Measurements from ENCODE around the gene USP32. TPM values are rescaled to one million over a fixed set of nuclear protein-coding genes. Genes with fewer than 3 reads are reported as not detected.
"Not testable (repeated sequence)": the region's sequence is repeated elsewhere in the genome, so short reads cannot be mapped to it uniquely, and the experiment has no call there.

USP32 gene
- total and polyA plus RNA-seq, 2 of the 8 experiments (the other 6 are each of a cell fraction or from before 2014, with no cell fraction given) = 29.6 to 112 TPM

- H3K4me2 ChIP-seq (ENCODE audit: insufficient read depth in 1 of 2, low read depth in 2 of 2, low read length in 2 of 2); FAIRE-seq; CTCF ChIA-PET (ENCODE audit: partially characterized antibody): not testable (repeated sequence)
Measured at GRCh38 chr17:60211282-60211681, 180.7 kb downstream of the USP32 start.

GRCh38 chr17:60208302-60208701 lies 183.6 kb downstream of the USP32 start:
- H3K9me3 ChIP-seq (ENCODE audit: insufficient read depth in 2 of 2, low read depth in 1 of 2, low read length in 1 of 2); H2BK15ac ChIP-seq (ENCODE audit: low read length); H2BK5ac ChIP-seq (ENCODE audit: low read depth, low read length); H2AK5ac ChIP-seq (ENCODE audit: low read depth, low read length); H3K4me2 ChIP-seq (ENCODE audit: insufficient read depth in 1 of 2, low read depth in 2 of 2, low read length in 2 of 2); H2BK20ac ChIP-seq (ENCODE audit: low read length); H4K20me1 ChIP-seq (replicated peaks in 1 of 2; ENCODE audit: control insufficient read depth in 1 of 2, insufficient read depth in 2 of 2, low read length in 2 of 2); H3K4ac ChIP-seq (replicated peaks; ENCODE audit: insufficient read length, low read depth, low read length); H3K18ac ChIP-seq (ENCODE audit: extremely low read depth, low read length); H2AFZ ChIP-seq (ENCODE audit: low read length); FAIRE-seq; H3K27ac ChIP-seq (ENCODE audit: low read depth, low read length); H3K56ac ChIP-seq (replicated peaks; ENCODE audit: insufficient read length, low read depth, low read length); H3K79me2 ChIP-seq (ENCODE audit: control insufficient read depth in 1 of 2, insufficient read depth in 2 of 2, low read length in 2 of 2); H3K4me1 ChIP-seq (replicated peaks in 1 of 4; ENCODE audit: control insufficient read depth in 3 of 4, insufficient read depth in 4 of 4, low read length in 3 of 4); DNase-seq (ENCODE audit: low read depth in 1 of 2, low spot score in 2 of 2); H3K27me3 ChIP-seq (replicated peaks in 1 of 4; ENCODE audit: control insufficient read depth in 3 of 4, extremely low read depth in 1 of 4, insufficient read depth in 3 of 4, low read length in 3 of 4); H3K23ac ChIP-seq (ENCODE audit: insufficient read length); H3K79me1 ChIP-seq (ENCODE audit: low read depth, low read length); H4K5ac ChIP-seq (ENCODE audit: insufficient read length, low read depth, low read length); H4K91ac ChIP-seq (replicated peaks; ENCODE audit: insufficient read length, low read length); H3K9ac ChIP-seq (replicated peaks in 1 of 4; ENCODE audit: extremely low read depth in 1 of 4, low read depth in 3 of 4, low read length in 3 of 4); H3K14ac ChIP-seq (ENCODE audit: insufficient read length); CTCF ChIA-PET (ENCODE audit: partially characterized antibody); H2BK120ac ChIP-seq (replicated peaks; ENCODE audit: low read depth, low read length); H4K8ac ChIP-seq (ENCODE audit: extremely low read depth, insufficient read depth, low read length); H3K4me3 ChIP-seq (ENCODE audit: extremely low read depth in 1 of 4, insufficient read depth in 2 of 4, low read depth in 3 of 4, low read length in 4 of 4); H2BK12ac ChIP-seq (ENCODE audit: low read depth, low read length); POLR2A ChIA-PET (ENCODE audit: partially characterized antibody); H3K36me3 ChIP-seq (ENCODE audit: control insufficient read depth in 2 of 4, insufficient read depth in 4 of 4, low read length in 3 of 4); H3K23me2 ChIP-seq (ENCODE audit: low read depth, low read length): not testable (repeated sequence)
- WGBS, 2 experiments (ENCODE audit: extremely low coverage in 1 of 2, insufficient coverage in 1 of 2, insufficient read length in 1 of 2, insufficient replicate concordance in 2 of 2, low coverage in 1 of 2, low lambda C conversion rate in 2 of 2, missing lambda C conversion rate in 1 of 2) = 88% methylated on average over 1 of the region's 1 CpG; no CpG with 5 or more reads in 1 of the 2 experiments

More at GRCh38 chr17:60211282-60211681, 180.7 kb downstream of the USP32 start:
- H3K9ac ChIP-seq (replicated peaks in 1 of 4; ENCODE audit: extremely low read depth in 1 of 4, low read depth in 3 of 4, low read length in 3 of 4); H3K79me2 ChIP-seq (ENCODE audit: control insufficient read depth in 1 of 2, insufficient read depth in 2 of 2, low read length in 2 of 2); H3K4me1 ChIP-seq (replicated peaks in 1 of 4; ENCODE audit: control insufficient read depth in 3 of 4, insufficient read depth in 4 of 4, low read length in 3 of 4); H3K14ac ChIP-seq (ENCODE audit: insufficient read length); H2AFZ ChIP-seq (ENCODE audit: low read length); H3K79me1 ChIP-seq (ENCODE audit: low read depth, low read length); H4K91ac ChIP-seq (replicated peaks; ENCODE audit: insufficient read length, low read length); H4K5ac ChIP-seq (ENCODE audit: insufficient read length, low read depth, low read length); H3K23me2 ChIP-seq (ENCODE audit: low read depth, low read length); H2AK5ac ChIP-seq (ENCODE audit: low read depth, low read length); H3K27ac ChIP-seq (ENCODE audit: low read depth, low read length); H3K4me3 ChIP-seq (ENCODE audit: extremely low read depth in 1 of 4, insufficient read depth in 2 of 4, low read depth in 3 of 4, low read length in 4 of 4); H3K27me3 ChIP-seq (replicated peaks in 1 of 4; ENCODE audit: control insufficient read depth in 3 of 4, extremely low read depth in 1 of 4, insufficient read depth in 3 of 4, low read length in 3 of 4); POLR2A ChIA-PET (ENCODE audit: partially characterized antibody); H3K36me3 ChIP-seq (ENCODE audit: control insufficient read depth in 2 of 4, insufficient read depth in 4 of 4, low read length in 3 of 4); H2BK5ac ChIP-seq (ENCODE audit: low read depth, low read length); H2BK20ac ChIP-seq (ENCODE audit: low read length); H3K18ac ChIP-seq (ENCODE audit: extremely low read depth, low read length); H2BK12ac ChIP-seq (ENCODE audit: low read depth, low read length); H2BK15ac ChIP-seq (ENCODE audit: low read length); DNase-seq (ENCODE audit: low read depth in 1 of 2, low spot score in 2 of 2); H4K20me1 ChIP-seq (replicated peaks in 1 of 2; ENCODE audit: control insufficient read depth in 1 of 2, insufficient read depth in 2 of 2, low read length in 2 of 2); H3K9me3 ChIP-seq (ENCODE audit: insufficient read depth in 2 of 2, low read depth in 1 of 2, low read length in 1 of 2); H3K23ac ChIP-seq (ENCODE audit: insufficient read length); H4K8ac ChIP-seq (ENCODE audit: extremely low read depth, insufficient read depth, low read length); H2BK120ac ChIP-seq (replicated peaks; ENCODE audit: low read depth, low read length); H3K4ac ChIP-seq (replicated peaks; ENCODE audit: insufficient read length, low read depth, low read length); H3K56ac ChIP-seq (replicated peaks; ENCODE audit: insufficient read length, low read depth, low read length): not testable (repeated sequence)
